HG03439 (cell line): ENCODE results near the gene AP2A1.

ENCODE experiments used
- ATAC-seq: cut with Tn5 transposase; IDR thresholded peaks from one replicate; pipeline ENCODE4 v1.9.1; 2021; ENCODE audit warnings: mild to moderate bottlenecking, moderate library complexity; ENCODE audit not compliant: unreplicated experiment

Gene AP2A1

DNA sequence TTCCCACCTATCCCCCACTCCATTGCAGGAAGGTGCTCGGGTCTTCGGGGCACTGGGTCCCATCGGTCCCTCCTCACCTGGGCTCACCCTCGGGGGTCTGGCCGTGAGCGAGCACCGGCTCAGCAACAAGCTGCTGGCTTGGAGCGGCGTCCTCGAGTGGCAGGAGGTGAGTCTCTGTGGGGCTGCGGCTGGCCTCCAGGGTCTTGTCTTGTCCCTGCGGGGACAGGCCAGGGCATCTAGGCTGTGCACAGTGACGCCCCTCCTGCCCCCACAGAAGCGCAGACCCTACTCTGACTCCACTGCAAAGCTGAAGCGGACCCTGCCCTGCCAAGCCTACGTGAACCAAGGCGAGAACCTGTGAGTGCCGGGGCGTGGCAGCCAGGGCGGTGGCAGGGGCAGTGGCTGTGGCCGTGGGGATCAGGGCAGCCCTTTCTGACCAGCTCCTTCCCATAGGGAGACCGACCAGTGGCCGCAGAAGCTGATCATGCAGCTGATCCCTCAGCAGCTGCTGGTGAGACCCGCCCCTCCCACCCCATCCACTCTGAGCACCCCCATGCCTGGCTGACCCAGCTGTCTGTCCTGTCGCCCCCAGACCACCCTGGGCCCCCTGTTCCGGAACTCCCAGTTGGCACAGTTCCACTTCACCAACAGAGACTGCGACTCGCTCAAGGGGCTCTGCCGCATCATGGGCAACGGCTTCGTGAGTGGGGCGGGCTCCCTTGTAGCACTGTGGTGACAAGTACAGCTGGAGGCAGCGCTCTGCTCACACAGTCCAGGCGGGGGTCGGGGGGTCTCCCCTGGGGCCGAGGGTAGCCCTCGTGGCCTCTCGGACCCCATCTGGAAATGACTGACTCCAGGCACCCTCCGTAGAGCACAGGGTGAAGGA, 87.8 kb downstream of the AP2A1 start:
- no peak for ATAC-seq

DNA sequence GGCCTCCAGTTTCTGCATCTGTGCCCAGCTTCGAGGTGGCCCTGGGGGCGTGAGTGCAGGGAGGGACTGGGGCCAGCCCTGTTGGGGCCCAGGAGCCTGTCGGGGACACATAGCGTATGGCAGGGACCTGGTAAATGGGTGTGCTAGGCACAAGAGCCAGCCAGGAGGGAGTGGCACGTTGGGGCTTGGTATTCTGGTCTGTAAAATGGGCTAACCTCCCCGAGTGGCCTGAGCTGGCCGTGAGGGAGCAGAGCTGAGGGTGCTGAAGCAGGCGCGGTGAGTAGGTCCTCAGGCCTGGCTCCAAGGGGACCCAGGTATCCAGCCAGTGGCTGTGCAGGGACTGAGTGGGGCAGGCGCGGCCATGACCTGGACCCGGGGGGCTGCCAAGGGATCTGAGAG, 88.5 kb downstream of the AP2A1 start:
- ATAC-seq, result no peak

DNA sequence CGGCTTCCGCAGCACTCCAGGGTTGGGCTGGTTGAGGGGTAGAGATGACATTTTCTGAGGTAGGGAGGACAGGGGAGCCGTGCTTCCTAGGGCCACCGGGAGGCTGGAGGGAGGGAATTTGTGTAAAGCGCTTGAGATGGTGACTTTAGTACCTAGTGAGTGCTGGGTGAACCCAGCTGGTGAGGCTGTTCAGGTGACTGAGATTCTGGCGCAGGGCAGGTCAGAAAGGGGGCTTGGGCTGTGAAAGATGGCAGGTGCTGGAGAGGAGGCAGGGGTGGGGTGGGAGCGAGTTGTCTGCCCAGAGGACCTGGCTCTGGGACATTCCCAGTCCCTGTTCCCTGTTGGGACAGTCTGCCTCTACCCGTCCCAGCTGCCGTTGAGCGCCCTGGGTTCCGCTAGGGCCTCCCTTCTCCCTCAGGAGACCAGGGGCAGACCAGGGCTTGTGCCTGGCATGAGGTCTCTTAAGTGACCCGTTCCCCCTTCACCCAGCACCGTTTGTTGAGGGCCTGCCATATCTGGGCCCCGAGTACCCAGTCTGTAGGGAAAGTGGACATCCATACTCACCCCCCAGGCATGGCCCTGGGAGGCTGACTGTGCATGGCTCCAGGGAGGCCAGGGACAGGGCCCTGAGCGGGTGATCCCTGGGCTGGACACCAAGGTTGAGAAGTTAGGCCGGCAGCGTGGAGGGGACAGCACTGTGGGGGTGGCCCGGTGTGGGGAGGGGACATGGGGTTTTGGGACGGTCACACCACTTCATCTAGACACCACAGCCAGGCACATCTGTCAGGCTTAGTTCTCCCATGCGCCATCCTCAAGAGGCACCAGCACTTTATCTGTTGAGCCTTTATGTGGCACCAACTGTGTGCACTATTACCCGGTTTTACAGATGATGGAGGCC, 89.1 kb downstream of the AP2A1 start:
- no peak for ATAC-seq

DNA sequence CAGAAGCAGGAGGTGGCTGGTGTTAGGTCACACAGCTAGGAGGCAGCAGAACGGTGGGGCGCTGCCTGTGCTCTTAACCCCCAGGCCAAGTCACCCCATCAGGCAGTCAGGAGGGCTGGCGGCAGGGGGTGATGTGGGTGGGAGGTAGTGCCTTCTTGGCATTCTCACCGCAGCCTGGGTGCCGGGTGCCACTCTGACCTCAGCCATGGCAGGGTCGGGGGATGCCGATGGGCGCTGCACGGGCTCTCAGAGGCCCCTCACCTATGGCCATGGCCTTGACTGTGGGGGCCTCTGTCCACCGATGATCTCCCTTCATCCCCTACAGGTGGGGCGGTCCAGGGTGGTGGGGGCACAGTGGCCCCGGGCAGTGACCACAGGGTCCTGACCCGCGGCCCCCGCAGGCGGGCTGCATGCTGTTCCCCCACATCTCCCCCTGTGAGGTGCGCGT, 89.8 kb downstream of the AP2A1 start:
- no peak for ATAC-seq
